GM18858 (cell line): ENCODE measurements around the gene POU3F2.

Experiments used
- ATAC-seq: cut with Tn5 transposase; IDR thresholded peaks from one replicate; pipeline ENCODE4 v1.9.1; 2021; ENCODE audit not compliant: unreplicated experiment

The POU3F2 gene

DNA sequence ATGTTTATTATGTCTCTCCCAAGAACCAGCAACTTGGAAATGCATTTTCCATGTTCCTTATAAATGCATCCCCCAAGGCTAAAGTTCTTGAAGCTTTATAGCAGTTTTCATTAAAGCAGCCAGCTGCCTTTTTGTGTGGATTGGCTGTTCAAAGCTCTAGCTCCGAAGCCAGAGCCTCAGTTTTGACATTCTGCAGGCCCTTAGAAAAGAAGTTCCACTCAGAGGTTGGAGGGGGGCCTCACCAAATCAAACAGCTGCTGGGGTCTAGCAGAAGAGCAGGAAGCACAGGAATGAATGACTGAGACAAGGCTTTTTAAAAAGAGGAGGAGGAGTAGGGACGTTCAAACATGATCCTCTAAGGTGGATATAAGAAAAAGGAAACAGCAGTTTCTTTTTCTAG, 4.2 kb upstream of the POU3F2 start:
- ATAC-seq: no peak

GRCh38 chr6:98831057-98831958, 3.1 kb upstream of the POU3F2 start:
- no peak for ATAC-seq

GRCh38 chr6:98831959-98832283, 2.5 kb upstream of the POU3F2 start:
- no peak for ATAC-seq

DNA sequence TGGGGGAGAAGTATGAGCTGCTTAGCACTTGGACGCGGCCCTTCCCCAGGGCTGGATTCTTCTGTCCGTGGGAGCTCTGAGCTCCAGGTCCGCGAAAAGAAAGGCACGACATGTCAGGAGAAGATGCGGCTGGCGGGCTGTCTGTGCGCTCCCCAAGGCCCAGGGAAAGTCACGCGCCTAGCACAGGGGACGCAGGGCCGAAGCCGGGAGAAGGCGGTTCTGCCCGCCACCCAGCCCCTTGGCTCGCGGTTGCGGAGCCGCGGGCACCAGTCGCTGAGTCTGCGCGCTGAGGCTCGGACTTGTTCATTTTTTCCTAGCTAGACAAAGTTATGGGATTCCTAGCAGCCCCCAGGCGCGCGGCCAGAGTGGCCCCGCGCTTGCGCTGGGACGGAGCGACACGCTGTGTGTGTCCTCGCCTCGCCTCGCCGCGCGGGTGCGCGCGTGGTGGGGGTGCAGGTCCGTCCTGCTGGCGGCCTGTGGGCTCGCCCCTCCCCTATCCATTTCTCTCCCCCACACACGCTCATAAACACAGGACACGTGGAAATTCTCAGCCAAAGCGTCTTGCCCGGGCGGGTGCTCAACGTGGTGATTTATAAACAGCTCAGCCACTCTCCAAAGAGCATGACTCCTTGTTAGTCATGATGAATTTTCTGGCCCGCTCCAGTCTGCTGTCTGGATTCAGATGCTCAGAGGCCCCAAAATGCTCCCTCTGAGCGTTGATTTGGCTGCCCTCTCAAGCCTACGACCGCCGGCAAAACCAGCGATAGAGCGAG, 1.9 kb upstream of the POU3F2 start:
- ATAC-seq: no peak

GRCh38 chr6:98833057-98833306, 1.4 kb upstream of the POU3F2 start:
- ATAC-seq: no peak

- no peak for ATAC-seq
These were observed 891 bp upstream of the POU3F2 start for GRCh38 chr6:98833307-98834059.

DNA sequence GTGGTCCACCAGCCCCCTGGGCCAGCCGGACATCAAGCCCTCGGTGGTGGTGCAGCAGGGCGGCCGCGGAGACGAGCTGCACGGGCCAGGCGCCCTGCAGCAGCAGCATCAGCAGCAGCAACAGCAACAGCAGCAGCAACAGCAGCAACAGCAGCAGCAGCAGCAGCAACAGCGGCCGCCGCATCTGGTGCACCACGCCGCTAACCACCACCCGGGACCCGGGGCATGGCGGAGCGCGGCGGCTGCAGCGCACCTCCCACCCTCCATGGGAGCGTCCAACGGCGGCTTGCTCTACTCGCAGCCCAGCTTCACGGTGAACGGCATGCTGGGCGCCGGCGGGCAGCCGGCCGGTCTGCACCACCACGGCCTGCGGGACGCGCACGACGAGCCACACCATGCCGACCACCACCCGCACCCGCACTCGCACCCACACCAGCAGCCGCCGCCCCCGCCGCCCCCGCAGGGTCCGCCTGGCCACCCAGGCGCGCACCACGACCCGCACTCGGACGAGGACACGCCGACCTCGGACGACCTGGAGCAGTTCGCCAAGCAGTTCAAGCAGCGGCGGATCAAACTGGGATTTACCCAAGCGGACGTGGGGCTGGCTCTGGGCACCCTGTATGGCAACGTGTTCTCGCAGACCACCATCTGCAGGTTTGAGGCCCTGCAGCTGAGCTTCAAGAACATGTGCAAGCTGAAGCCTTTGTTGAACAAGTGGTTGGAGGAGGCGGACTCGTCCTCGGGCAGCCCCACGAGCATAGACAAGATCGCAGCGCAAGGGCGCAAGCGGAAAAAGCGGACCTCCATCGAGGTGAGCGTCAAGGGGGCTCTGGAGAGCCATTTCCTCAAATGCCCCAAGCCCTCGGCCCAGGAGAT, 1.0 kb downstream of the POU3F2 start:
- no peak for ATAC-seq

- no peak for ATAC-seq
These were observed 1.9 kb downstream of the POU3F2 start for GRCh38 chr6:98836025-98836961.

DNA sequence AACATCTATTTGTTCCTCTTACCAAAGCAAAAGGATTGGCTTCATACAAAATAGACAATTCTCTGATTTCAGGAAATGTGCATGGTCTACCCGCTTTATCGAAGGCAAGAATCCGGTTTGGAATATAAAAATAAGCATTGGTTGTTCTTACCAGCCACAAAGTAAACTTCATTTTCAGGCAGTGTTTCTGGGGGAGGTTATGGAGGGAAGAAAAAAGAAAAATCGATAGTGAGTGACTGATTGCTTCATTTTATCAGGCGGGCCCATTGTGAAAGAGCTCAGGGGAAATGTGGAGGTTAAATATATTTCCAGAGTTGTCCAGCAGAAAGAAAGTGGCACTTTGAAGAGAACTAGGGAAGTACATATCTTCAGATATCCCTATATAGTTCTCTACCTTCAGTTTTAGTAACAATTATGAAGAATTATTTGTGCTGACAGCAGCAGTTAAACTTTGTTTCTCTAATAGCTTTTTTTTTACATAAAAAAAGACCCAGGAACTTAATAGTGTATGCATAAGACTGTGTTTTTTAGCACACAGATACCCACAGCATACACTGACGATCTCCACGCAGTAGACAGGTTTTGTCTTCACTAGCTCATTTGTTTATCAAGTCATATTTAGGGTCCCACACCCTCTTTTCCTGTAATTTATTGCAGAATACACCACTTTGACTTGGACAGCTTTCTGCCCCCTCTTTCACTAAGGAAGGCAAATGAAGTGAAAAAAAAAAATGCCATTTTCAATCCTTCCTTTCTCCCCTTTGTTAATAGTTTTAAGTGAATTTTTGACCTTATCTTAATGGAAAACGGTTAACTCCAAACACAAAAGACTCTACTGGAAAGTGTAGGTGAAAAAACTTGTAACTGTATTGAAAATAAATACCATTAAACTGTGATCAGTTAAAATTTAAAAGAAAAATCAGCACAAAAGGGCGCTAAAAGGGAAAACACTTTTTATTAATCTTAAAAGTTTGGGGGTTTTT, 2.9 kb downstream of the POU3F2 start:
- ATAC-seq: no peak

DNA sequence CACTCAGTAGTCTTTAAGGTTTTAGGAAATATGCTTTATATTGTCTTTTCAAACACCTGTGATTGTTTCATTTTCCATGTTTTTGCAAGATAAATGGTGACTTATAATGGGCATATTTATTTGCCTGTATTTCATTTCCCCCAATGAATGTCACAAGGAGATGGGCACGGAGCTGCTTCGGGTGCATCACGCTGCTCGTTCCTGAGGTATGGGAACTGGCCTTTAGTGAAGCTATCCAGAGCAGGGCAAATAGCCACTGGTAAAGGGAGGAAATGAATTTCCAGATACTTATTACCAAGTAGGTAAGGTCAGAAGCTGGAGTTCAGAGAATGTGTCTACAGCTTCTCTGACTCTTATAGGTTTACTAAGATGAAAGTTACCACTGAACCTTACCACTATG, 3.7 kb downstream of the POU3F2 start:
- ATAC-seq: no peak

DNA sequence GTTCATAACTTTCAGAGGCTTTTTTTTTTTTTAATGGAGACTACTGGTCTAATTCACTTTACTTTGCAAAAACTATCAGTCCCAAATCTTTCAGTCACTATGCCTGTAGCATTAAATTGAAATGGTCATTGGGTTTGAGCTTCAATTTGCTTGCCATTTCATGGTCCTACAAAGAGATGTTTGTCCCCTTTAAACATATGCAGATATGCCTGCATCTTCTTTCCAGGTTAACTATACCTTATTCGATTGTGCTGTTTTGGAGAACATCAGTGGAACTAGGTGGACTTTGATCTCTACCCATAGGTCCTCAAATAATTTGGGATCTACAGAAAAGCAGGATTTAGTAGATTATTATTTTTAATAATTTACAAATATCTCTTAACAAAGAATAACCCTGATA, 4.6 kb downstream of the POU3F2 start:
- ATAC-seq: no peak

DNA sequence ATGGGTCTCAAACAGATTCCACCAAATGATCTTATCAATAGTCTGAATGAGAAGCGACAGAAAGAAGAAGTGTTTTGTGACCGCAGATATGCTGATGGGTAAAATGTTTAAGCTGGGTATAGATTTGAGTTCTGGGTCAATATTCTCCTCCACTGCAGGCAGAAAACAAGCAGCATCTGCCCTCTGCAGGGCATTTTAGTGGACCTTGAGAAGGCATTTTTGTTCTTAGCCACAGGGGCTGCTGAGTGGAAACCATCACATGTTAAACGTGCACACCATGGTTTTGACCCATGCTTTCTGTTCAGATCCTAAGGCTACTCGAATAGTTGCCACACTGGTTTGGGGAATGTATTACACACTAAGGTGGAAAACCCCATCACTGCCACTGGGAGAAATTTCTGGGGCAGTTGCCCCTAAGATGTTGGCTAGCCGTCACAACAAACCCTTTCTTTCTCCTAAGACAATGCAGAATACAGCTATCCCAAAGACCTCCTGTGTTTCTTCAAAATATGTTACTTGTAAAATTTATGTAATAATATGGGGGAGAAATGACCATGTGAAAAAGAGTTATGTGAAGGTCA, 5.5 kb downstream of the POU3F2 start:
- ATAC-seq: no peak

- ATAC-seq: no peak
These were observed 6.0 kb downstream of the POU3F2 start for GRCh38 chr6:98840385-98840784.

DNA sequence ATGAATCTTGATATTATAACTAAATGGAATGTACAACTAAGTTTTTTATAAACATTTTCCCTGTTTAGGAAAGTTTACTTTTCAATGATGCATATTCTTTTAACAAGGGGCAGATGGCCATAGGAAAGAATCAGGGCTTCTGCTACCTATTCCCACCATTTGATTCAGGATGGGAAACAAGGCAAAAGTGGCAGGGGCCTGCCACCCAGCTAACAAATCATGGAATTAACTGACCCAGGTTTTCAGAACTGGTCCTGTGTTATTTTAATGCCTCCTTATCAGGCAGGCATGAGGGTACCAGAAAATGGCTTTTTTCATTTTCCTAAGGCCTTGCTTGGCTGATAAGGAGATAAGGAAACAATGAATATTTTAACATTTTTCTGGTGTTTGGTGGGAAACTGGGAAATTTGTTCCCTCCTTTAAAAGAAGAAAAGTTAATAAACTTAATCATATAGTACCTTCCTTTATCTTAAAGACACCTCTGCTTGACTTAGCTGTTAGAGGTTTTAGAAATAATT, 6.7 kb downstream of the POU3F2 start:
- ATAC-seq: no peak

DNA sequence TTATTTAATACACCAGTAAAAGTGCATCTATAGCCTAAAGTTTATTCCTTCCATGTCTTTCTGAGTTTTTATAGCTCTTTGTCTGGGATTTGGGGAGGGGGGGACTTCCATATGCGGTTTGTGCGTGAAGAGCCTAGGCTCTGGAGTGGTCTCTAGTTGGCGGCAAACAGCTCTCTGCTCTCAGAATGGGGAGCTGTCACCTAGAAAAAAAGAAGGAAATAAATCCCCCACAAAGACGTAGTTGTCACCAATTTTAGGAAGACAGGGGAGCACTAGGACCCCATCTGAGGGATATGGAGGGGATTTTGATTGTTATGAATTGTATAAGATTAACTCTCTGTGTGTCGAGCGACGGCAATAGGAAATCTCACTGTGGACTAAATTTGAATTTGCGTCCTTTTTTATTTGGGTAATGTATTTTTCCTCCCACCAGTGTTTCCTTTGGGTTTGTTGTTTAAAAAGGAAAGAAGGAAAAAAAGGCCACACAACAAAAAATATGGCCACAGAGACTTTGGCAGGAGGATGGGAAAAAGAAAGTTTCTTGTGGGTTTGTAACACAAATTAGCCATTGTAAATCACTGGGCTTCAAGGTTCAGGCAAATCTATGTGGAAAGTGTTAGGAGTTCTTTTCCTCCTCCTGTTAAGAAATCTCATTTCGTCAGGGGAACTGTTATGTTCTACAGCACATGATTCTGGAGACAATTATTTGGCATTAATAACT, 7.4 kb downstream of the POU3F2 start:
- ATAC-seq: no peak

DNA sequence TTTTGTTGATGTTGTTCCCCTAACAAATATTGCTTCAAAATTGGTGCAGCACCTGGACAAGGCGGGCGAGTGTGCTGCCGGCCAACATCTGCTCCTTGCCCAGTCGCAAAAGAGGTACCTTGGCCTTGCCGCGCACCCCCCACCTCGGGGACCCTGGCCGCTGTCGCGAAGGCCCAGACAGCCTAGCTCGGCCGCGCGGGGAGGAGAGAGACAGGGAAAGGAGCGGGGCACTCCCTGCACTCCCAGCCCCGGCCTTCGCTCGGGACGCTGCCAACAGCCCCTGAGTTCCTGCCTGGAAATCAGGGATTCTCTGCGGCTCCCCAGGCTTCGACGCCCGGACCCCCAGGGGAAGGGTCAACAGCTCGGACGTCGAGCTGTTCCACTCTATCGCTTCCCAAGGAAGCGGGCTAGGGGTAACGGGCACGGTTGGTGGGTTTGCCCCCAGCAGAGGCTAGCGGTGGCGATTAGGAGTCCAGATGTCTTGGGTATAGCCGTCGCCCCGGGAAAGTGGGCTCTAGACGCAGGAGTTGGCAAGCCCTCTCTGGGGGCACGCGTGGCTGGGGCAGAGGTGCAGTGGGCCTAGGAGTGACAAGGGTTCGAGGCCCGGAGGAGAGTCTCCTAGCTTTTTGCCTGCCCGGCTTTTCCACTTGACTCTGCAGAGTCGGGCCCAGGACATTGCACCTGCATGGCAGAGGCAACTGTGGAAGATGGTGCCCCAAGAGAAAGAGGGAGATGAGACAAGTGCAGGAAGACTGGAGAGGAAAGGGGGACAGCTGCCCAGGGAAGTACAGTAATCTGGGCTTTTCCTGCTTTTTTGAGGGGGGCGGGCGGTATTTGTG, 8.2 kb downstream of the POU3F2 start:
- ATAC-seq: no peak
